ENCODE data around the gene SELP.

The SELP gene

DNA sequence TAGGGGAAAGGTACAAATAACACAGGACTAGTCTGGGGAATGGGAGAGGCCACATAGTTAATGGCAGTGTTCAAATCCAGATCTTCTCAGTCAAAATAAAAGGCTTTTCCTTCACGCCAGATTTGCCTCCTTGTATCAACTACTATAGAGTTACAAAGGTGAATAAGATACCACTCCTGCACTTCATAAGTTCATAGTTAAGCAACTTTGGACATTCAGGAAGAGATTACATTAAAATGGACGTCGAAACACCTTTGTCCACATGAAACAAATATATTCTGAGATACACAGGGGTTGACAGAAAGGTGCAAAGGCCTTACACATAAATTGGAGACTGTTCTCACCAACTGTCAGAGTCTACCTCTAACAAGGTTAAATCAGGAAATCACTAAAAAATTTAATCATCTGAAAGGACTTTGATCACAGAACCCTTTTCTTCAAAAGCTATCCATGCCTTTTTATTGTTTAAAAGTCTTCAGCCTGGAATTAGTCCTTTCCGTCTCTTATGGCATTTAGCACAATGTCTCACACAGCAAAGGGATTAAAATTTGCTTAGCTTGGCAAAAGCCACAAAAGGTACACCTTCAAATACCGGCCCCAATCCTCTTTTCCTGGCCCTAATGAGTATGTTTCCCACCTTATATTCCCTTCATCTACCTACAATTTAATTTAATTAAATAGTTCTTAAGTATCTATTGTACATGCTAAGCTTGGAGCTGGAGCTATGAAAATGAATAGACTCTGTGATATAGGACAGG is 51.8 kb downstream of the SELP start:
- DNase-seq, result no peak

- no peak for DNase-seq
Measured at GRCh38 chr1:169576935-169577331, 53.0 kb downstream of the SELP start.

- peak in 6 of 56 donors; percentile 0 to 28 (median 2) for DNase-seq
Measured at GRCh38 chr1:169576241-169576934, 53.5 kb downstream of the SELP start.

DNA sequence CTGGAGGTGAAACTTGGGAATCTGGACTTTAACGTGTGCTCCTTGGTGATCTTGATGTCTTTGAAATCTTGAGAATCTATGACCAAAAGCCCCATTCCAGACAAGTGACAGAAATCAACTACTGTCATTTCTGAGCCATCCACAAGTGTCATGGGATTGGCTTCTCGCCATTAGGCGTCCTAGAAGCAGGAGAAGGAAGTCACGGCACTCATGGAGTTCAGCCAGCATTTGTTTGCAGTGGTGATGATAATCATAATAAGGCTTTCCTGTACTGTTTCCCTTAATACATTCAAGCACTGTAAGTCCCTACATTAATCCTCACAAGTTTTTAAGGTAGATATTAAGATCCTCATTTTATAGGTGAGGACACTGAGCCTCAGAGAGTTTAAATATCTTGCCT is 55.6 kb downstream of the SELP start:
- DNase-seq, result no peak

DNA sequence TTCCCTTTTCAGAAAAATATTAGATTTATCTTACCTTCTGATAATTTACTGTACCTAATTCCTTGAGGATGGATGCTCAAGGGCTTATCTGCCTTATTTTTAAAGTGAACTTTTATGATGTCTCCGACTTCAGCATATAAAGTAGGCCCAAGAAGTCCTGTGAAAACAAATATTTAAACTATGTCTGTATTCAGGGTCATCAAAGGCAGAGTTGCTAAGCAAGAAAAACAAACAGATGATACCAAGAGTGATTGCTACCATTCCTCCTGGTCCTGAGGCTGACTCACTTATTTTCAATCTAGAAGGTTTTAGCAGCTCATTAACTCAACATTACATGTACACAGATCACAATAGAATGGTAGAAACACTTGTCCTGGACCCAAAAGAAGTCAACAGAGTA is 57.7 kb downstream of the SELP start:
- DNase-seq, result no peak

DNA sequence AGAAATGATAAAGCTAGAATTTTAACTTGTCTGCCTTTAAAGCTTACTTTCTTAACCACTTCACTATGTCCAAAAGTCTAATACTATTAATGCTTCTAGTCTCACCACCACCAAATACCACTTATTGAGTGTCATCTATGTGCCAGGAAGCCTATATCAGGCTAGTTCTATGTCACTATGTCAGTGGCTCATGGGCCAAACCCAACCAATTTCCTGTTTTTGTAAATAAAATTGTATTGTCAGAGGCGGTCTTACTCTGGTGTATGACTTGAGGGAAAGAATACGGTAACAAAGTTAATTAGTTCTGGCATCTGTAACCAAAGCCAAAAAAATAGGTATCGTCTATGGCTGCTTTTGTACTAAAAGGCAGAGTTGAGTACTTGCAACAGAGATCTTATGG is 58.5 kb downstream of the SELP start:
- no peak for DNase-seq

GRCh38 chr1:169570172-169570574 is 59.8 kb downstream of the SELP start:
- no peak for DNase-seq

DNA sequence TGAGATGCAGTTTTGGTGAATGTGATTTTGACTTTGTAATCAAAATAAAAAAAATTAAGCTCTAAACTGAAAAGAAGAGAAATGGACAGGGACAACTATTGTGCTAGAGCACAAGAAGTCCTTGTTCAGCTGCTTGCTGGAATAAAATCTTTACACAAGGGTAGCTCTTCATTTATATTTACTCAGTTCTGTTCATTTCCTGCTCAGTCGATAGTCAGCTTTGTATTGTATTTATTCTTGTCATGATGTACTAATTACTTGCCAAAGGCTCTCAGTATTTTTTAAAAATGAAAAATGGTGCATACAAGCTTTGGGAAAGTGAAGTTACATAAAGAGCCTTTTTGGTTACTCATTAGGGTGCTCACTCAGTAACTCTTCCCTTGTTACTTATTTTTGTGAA is 61.4 kb downstream of the SELP start:
- DNase-seq, result no peak

GRCh38 chr1:169565335-169566271 is 64.3 kb downstream of the SELP start:
- no peak for DNase-seq

GRCh38 chr1:169563650-169564049 is 66.3 kb downstream of the SELP start:
- DNase-seq, result no peak

DNA sequence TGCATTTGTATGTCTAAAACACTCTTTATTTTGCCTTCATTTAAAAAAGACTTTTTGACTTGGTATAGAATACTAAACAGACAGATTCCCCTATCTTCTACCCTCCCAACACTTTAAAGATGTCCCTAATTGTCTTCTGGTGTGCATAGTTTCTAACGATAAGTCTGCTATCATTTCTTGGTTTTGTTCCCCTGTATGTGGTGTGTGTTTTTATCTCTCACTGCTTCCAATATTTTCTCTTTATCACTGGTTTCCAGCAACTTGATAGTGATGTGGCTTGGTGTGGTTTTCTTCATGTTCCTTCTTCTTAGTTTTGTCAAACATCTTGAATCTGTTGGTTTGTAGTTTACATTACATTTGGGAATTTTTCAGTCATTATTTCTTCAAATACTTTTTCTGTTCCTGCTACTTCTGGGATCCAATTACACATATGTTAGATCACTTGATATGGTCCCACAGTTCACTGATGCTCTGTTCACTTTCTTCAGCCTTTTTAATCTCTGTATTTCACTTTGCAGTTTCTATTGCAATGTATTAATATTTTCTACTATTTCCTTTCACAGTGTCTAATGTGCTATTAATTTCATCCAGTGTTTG is 66.8 kb downstream of the SELP start:
- no peak for DNase-seq

DNA sequence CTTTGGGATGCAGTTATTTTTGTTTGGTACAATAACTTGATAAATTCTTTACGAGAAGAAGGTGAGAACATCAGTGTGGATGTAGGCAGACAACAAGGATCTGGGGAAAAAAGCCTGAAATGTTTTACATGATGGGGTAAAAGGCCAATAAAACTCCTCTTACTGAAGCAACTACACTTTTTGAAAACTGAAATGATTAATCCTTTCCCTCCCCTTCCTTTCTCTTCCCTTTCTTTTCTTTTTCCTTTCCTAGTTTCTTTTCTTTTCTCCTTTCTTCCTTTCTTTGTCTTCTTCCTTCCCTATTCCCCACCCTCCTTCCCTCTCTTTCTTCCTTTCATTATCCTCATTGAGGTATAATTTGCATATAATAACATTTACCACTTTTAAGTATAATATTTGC is 68.2 kb downstream of the SELP start:
- DNase-seq, result no peak

- DNase-seq, result no peak
Measured at GRCh38 chr1:169557131-169557530, 72.8 kb downstream of the SELP start.

DNA sequence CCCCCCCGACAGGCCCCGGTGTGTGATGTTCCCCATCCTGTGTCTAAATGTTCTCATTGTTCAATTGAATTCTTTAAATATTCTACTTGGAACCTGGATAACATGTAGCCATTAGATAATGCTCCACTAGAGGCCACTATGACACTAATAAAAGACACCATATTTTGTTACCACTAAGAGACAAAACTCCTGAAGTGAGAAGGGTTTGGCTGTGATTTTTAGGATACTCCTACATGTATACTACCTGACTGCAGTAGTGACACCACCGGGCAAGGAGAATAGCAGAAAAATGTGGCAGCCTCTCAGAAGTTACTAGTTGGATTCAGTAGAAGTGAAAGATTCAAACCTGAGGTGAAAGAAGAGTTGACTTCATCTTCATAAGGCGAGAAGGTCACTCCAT is 79.6 kb downstream of the SELP start:
- DNase-seq, result no peak

DNA sequence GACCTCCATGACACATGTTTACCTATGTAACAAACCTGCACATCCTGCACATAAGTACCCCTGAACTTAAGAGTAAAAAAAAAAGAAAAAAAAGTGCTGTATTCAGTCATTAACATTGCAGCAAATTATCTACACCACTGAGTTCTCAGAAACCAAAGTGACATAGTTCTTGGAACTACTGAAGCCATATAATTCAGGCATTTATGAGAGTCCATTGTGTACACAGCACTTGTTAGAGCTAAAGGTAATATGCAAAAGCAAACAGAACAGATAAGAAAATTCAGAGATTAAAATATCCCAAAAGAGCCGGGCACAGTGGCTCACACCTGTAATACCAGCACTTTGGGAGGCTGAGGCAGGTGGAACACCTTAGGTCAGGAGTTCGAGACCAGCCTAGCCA is 81.6 kb downstream of the SELP start:
- no peak for DNase-seq

GRCh38 chr1:169546087-169546995 is 83.6 kb downstream of the SELP start:
- DNase-seq, result peak in 40 of 56 donors; percentile 0 to 91 (median 16)

DNA sequence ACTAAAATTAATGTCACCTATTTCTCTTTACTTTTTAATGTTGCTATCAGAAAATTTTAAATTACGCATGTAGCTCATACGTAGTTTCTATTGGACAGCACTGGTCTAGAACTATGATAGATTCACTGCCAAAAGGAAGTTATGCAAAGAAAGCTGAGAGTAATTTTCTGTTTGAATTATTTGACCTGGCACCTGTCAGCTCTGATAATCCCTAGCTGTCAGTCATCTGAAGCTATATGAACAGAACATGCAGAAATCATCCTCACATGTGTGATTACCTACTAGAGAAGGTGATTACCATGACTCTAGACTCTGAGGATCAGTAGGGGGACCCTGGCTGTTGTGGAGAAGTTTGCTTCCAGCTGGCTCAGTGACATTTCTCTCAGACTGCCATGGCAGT is 84.5 kb downstream of the SELP start:
- no peak for DNase-seq

GRCh38 chr1:169538998-169539871 is 90.7 kb downstream of the SELP start:
- DNase-seq, result no peak
